Measurements from ENCODE around the gene KLHDC10. TPM values are rescaled to one million over a fixed set of nuclear protein-coding genes. Genes with fewer than 3 reads are reported as not detected.
A peak's percentile ranks its signal among the peaks of the same experiment; 100 is the strongest.

Gene KLHDC10
- total RNA-seq, 1 donor from 2014 or later, result 49.1 TPM

GRCh38 chr7:130151591-130152492 lies 81.5 kb downstream of the KLHDC10 start:
- Histone ChIP-seq H3K27me3 (ENCODE audit: control insufficient read depth in 3 of 3, insufficient read depth in 3 of 3, low read length in 3 of 3) (no peaks in the 10 kb centered on the region), H3K4me1 (ENCODE audit: control insufficient read depth in 3 of 3, insufficient read depth in 3 of 3, low read length in 3 of 3) (peaks cover 4 to 8% (median 6%) of the 10 kb centered on the region in 3 donors), H3K27ac (ENCODE audit: low read depth, low read length) (no peak overlapping the region), H3K9me3 (ENCODE audit: control insufficient read depth in 3 of 3, low read length in 3 of 3) (no peaks in the 10 kb centered on the region), H3K9ac (ENCODE audit: low read depth in 1 of 3, low read length in 3 of 3) (no peak overlapping the region), H3K4me3 (ENCODE audit: low read length in 3 of 3) (no peak overlapping the region), H3K36me3 (ENCODE audit: control insufficient read depth in 3 of 3, insufficient read depth in 3 of 3, low read length in 3 of 3) (no peaks in the 10 kb centered on the region)

- Histone ChIP-seq H3K36me3 (ENCODE audit: control insufficient read depth in 3 of 3, insufficient read depth in 3 of 3, low read length in 3 of 3) (peaks cover 0 to under 1% (median 0%) of the 10 kb centered on the region in 3 donors), H3K4me3 (ENCODE audit: low read length in 3 of 3) (no peak overlapping the region), H3K27me3 (ENCODE audit: control insufficient read depth in 3 of 3, insufficient read depth in 3 of 3, low read length in 3 of 3) (no peaks in the 10 kb centered on the region), H3K9ac (ENCODE audit: low read depth in 1 of 3, low read length in 3 of 3) (no peak overlapping the region), H3K9me3 (ENCODE audit: control insufficient read depth in 3 of 3, low read length in 3 of 3) (no peaks in the 10 kb centered on the region), H3K27ac (ENCODE audit: low read depth, low read length) (no peak overlapping the region), H3K4me1 (ENCODE audit: control insufficient read depth in 3 of 3, insufficient read depth in 3 of 3, low read length in 3 of 3) (peaks cover 4 to 8% (median 6%) of the 10 kb centered on the region in 3 donors)
Observed at GRCh38 chr7:130152493-130153210, 82.3 kb downstream of the KLHDC10 start.

GRCh38 chr7:130153211-130153908 lies 83.0 kb downstream of the KLHDC10 start:
- Histone ChIP-seq H3K4me3 (ENCODE audit: low read length in 3 of 3) (no peak overlapping the region), H3K9me3 (ENCODE audit: control insufficient read depth in 3 of 3, low read length in 3 of 3) (no peaks in the 10 kb centered on the region), H3K9ac (ENCODE audit: low read depth in 1 of 3, low read length in 3 of 3) (no peak overlapping the region), H3K27ac (ENCODE audit: low read depth, low read length) (no peak overlapping the region), H3K4me1 (ENCODE audit: control insufficient read depth in 3 of 3, insufficient read depth in 3 of 3, low read length in 3 of 3) (peaks cover 4 to 8% (median 6%) of the 10 kb centered on the region in 3 donors), H3K36me3 (ENCODE audit: control insufficient read depth in 3 of 3, insufficient read depth in 3 of 3, low read length in 3 of 3) (peaks cover 0 to 2% (median 0%) of the 10 kb centered on the region in 3 donors), H3K27me3 (ENCODE audit: control insufficient read depth in 3 of 3, insufficient read depth in 3 of 3, low read length in 3 of 3) (no peaks in the 10 kb centered on the region)

- Histone ChIP-seq H3K27me3 (ENCODE audit: control insufficient read depth in 3 of 3, insufficient read depth in 3 of 3, low read length in 3 of 3) (no peaks in the 10 kb centered on the region), H3K9ac (ENCODE audit: low read depth in 1 of 3, low read length in 3 of 3) (no peak overlapping the region), H3K27ac (ENCODE audit: low read depth, low read length) (no peak overlapping the region), H3K9me3 (ENCODE audit: control insufficient read depth in 3 of 3, low read length in 3 of 3) (no peaks in the 10 kb centered on the region), H3K4me3 (ENCODE audit: low read length in 3 of 3) (no peak overlapping the region), H3K4me1 (ENCODE audit: control insufficient read depth in 3 of 3, insufficient read depth in 3 of 3, low read length in 3 of 3) (peaks cover 4 to 8% (median 6%) of the 10 kb centered on the region in 3 donors), H3K36me3 (ENCODE audit: control insufficient read depth in 3 of 3, insufficient read depth in 3 of 3, low read length in 3 of 3) (peaks cover 0 to 2% (median 0%) of the 10 kb centered on the region in 3 donors)
Observed at GRCh38 chr7:130154131-130154500, 83.8 kb downstream of the KLHDC10 start.

- H3K27ac ChIP-seq (ENCODE audit: low read depth, low read length), result no peak overlapping the region
- peaks cover 4 to 8% (median 6%) of the 10 kb centered on the region in 3 donors for H3K4me1 ChIP-seq (ENCODE audit: control insufficient read depth in 3 of 3, insufficient read depth in 3 of 3, low read length in 3 of 3)
- no peaks in the 10 kb centered on the region for H3K9me3 ChIP-seq (ENCODE audit: control insufficient read depth in 3 of 3, low read length in 3 of 3)
- peak overlapping the region in 1 of 3 donors; percentile 22 for H3K4me3 ChIP-seq (ENCODE audit: low read length in 3 of 3)
- H3K9ac ChIP-seq (ENCODE audit: low read depth in 1 of 3, low read length in 3 of 3), result peak overlapping the region in 1 of 3 donors; percentile 25
- peaks cover 0 to 2% (median under 1%) of the 10 kb centered on the region in 3 donors for H3K36me3 ChIP-seq (ENCODE audit: control insufficient read depth in 3 of 3, insufficient read depth in 3 of 3, low read length in 3 of 3)
- no peaks in the 10 kb centered on the region for H3K27me3 ChIP-seq (ENCODE audit: control insufficient read depth in 3 of 3, insufficient read depth in 3 of 3, low read length in 3 of 3)
Observed at GRCh38 chr7:130154501-130155317, 84.4 kb downstream of the KLHDC10 start.

- Histone ChIP-seq H3K9me3 (ENCODE audit: control insufficient read depth in 3 of 3, low read length in 3 of 3) (no peaks in the 10 kb centered on the region), H3K27me3 (ENCODE audit: control insufficient read depth in 3 of 3, insufficient read depth in 3 of 3, low read length in 3 of 3) (no peaks in the 10 kb centered on the region), H3K27ac (ENCODE audit: low read depth, low read length) (no peak overlapping the region), H3K9ac (ENCODE audit: low read depth in 1 of 3, low read length in 3 of 3) (no peak overlapping the region), H3K36me3 (ENCODE audit: control insufficient read depth in 3 of 3, insufficient read depth in 3 of 3, low read length in 3 of 3) (peaks cover 3 to 10% (median 5%) of the 10 kb centered on the region in 3 donors), H3K4me3 (ENCODE audit: low read length in 3 of 3) (no peak overlapping the region), H3K4me1 (ENCODE audit: control insufficient read depth in 3 of 3, insufficient read depth in 3 of 3, low read length in 3 of 3) (peaks cover 4 to 8% (median 6%) of the 10 kb centered on the region in 3 donors)
Observed at GRCh38 chr7:130156140-130156539, 85.8 kb downstream of the KLHDC10 start.

GRCh38 chr7:130157700-130158099 lies 87.4 kb downstream of the KLHDC10 start:
- H3K4me1 ChIP-seq (ENCODE audit: control insufficient read depth in 3 of 3, insufficient read depth in 3 of 3, low read length in 3 of 3), result peaks cover 4 to 8% (median 6%) of the 10 kb centered on the region in 3 donors
- no peak overlapping the region for H3K9ac ChIP-seq (ENCODE audit: low read depth in 1 of 3, low read length in 3 of 3)
- H3K27ac ChIP-seq (ENCODE audit: low read depth, low read length), result no peak overlapping the region
- no peaks in the 10 kb centered on the region for H3K27me3 ChIP-seq (ENCODE audit: control insufficient read depth in 3 of 3, insufficient read depth in 3 of 3, low read length in 3 of 3)
- H3K9me3 ChIP-seq (ENCODE audit: control insufficient read depth in 3 of 3, low read length in 3 of 3), result no peaks in the 10 kb centered on the region
- peaks cover 11 to 20% (median 11%) of the 10 kb centered on the region in 3 donors for H3K36me3 ChIP-seq (ENCODE audit: control insufficient read depth in 3 of 3, insufficient read depth in 3 of 3, low read length in 3 of 3)
- no peak overlapping the region for H3K4me3 ChIP-seq (ENCODE audit: low read length in 3 of 3)

GRCh38 chr7:130160023-130160422 lies 89.7 kb downstream of the KLHDC10 start:
- Histone ChIP-seq H3K4me3 (ENCODE audit: low read length in 3 of 3) (no peak overlapping the region), H3K4me1 (ENCODE audit: control insufficient read depth in 3 of 3, insufficient read depth in 3 of 3, low read length in 3 of 3) (peaks cover 0 to 2% (median 0%) of the 10 kb centered on the region in 3 donors), H3K27ac (ENCODE audit: low read depth, low read length) (no peak overlapping the region), H3K36me3 (ENCODE audit: control insufficient read depth in 3 of 3, insufficient read depth in 3 of 3, low read length in 3 of 3) (peaks cover 13 to 27% (median 20%) of the 10 kb centered on the region in 3 donors), H3K27me3 (ENCODE audit: control insufficient read depth in 3 of 3, insufficient read depth in 3 of 3, low read length in 3 of 3) (no peaks in the 10 kb centered on the region), H3K9me3 (ENCODE audit: control insufficient read depth in 3 of 3, low read length in 3 of 3) (no peaks in the 10 kb centered on the region), H3K9ac (ENCODE audit: low read depth in 1 of 3, low read length in 3 of 3) (no peak overlapping the region)

- no peaks in the 10 kb centered on the region for H3K4me1 ChIP-seq (ENCODE audit: control insufficient read depth in 3 of 3, insufficient read depth in 3 of 3, low read length in 3 of 3)
- no peak overlapping the region for H3K4me3 ChIP-seq (ENCODE audit: low read length in 3 of 3)
- H3K27ac ChIP-seq (ENCODE audit: low read depth, low read length), result no peak overlapping the region
- no peaks in the 10 kb centered on the region for H3K27me3 ChIP-seq (ENCODE audit: control insufficient read depth in 3 of 3, insufficient read depth in 3 of 3, low read length in 3 of 3)
- peaks cover 13 to 27% (median 20%) of the 10 kb centered on the region in 3 donors for H3K36me3 ChIP-seq (ENCODE audit: control insufficient read depth in 3 of 3, insufficient read depth in 3 of 3, low read length in 3 of 3)
- no peaks in the 10 kb centered on the region for H3K9me3 ChIP-seq (ENCODE audit: control insufficient read depth in 3 of 3, low read length in 3 of 3)
- H3K9ac ChIP-seq (ENCODE audit: low read depth in 1 of 3, low read length in 3 of 3), result no peak overlapping the region
Observed at GRCh38 chr7:130160455-130160854, 90.1 kb downstream of the KLHDC10 start.
